Right kidney (tissue), 1 donor: ENCODE measurements around the gene GRM5.
"Not testable (repeated sequence)": the region's sequence is repeated elsewhere in the genome, so short reads cannot be mapped to it uniquely, and the experiment has no call there.

Source experiments
- DNase-seq: peaks from one replicate; pipeline ENCODE4 v3.0.0-alpha.2; 2016

GRM5 gene

DNA sequence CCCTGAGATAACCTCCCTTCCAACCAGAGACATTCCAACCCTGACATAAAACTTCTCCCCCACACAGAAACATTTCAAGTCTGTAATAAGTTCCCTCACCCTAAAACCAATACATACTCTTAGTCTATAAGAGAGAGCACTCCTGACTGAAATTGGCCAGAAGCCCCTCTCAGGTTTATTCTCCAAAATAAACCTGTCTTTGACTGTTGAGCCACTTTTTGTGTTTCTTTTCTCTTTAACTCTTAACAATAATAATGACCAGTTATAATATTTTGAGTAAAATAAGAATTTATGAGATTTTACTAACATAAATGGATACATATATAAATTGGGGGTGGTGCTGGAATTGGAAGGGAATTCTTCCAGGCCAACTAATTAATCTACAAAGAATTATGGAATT lies 93.6 kb downstream of the GRM5 start:
- DNase-seq = no peak

DNA sequence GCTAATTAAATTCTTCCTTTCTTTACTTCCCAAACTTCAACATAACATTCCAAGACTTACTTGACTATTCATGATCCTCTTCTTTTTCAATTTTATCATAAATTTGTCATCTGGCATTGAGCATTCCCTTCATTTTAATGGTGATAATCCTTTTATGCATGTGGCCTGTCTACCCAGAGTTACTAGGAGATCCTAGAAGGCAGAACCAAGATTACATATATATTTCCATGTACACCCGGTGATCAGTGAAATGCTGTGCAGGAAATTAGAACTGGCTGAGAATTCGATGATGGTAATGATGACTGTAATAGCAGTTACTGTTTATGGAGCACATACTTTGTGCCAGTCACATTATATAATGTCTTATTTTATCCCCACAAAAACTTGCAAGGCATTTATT lies 104.2 kb downstream of the GRM5 start:
- not testable (repeated sequence) for DNase-seq

DNA sequence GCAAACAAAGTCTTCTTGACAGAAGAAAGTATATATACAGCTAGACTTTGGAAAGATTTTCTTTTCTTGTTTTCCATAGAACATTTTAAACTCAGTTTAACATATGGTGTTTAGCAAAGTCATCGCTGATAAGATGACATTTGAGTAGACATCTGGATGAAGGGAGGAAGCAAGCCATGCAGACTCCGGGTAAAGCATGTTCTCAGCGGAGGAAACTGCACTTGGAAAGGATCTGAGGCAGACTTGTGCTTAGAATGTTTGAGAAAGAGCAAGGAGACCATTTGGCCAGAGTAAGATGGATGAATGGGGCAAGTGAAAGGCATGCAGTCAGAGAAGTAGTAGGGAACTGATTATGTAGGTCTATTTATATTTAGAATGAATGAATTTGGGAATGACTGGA lies 105.9 kb downstream of the GRM5 start:
- DNase-seq = not testable (repeated sequence)

DNA sequence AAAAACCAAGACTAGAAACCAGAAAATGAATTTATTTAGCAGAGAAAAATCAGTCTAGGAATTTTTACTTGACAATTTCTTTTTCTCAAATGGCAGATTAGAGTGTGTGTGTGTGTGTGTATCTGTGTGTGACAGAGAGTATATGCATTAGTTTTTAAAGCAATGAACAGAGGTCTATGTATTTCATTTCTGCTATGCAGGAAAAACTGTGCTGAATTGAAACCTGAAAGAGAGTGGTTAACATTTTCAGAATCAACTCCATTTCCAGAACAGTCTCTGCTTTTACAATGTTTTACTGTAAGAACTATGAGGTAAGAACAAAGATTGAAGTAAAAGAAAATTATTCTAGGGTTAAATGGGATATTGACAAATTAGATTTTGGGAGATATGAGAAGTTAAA lies 114.8 kb downstream of the GRM5 start:
- no peak for DNase-seq

DNA sequence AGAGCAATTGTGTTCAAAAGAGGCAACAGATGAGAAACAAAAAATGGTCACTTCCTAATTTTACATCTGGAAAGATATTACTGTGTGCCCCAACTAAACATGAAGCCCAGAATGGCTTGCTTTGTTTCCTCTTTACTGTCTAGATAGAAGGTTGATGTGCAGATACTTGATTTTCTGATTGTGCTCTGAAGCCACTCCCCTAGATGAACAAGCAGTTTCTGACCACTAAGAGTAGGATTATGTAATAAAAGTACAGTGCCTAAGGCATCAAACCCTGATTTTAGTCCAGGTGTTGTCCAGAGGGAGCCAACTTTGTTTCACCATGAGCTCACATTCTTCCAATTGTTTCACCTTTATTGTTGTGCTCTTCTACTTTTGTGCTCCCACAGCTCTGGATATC lies 116.9 kb downstream of the GRM5 start:
- not testable (repeated sequence) for DNase-seq

DNA sequence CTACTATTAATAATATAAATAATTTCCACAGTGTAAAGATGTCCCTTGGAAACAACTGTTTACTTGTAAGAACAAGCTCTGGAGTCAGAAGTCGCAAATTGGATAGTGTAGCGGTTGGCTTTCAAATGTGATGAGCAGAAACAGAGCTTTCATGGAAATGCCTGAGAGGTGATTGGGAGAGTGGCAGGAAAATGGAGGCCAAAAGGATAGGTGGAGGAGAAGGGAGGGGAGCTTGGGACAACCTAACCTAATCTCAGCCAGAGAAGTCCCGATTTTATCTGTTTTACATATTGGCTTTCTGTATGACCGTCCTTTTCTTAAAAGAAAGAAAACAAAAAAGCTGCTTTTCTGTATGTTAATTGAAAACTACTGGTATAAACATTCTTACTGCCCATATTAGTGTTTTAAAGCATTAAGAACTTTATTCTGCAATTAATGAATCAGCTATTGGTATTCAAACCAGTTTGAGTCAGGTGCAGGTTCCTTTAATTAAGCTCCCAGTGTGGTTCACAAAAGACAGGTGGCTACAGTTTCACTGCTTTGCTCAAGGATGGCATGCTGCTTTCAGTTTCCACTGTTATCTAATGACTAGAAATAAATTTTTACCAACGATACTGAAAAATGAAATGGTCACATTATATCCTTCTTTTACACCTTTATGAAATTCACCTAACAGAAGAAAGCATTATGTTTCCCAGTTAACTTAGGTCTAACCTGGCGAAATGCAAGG lies 117.8 kb downstream of the GRM5 start:
- not testable (repeated sequence) for DNase-seq

DNA sequence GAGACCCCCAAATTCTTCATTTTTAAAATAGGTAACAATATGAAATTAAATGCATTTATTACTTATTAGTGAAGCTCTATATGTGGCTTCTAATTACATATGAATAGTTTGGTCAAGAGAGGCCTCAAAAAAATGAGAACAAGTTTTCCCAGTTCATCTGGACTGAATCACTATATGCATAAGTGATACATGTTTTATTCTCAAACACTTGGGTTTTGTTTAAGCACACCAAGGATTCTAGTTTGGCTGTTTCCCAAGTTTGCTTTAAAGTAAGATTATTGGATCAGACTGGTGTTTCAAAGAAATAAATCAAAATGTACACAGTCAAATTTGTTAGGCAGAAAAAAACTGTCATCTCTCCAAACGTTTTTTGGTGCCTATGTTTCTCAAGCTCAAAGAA lies 136.1 kb downstream of the GRM5 start:
- DNase-seq = not testable (repeated sequence)

DNA sequence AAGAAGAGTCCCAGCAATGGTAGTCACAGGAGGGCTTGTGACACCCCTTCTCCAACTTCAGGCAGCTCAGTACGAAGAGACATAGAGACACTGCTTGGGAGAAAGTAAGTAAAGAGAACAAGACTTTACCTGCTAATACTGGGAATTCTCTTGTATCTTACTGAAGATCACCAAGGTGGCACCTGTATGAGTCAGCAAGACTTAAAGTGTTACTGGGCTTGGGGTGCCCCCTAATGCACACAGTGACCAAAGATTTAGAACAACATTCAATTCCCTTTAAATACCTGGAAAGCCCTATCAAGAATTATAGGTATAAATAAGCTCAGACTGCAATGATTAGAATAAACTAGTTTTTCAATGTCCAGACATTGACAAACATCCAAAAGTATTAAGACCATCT lies 148.7 kb downstream of the GRM5 start:
- DNase-seq = not testable (repeated sequence)

DNA sequence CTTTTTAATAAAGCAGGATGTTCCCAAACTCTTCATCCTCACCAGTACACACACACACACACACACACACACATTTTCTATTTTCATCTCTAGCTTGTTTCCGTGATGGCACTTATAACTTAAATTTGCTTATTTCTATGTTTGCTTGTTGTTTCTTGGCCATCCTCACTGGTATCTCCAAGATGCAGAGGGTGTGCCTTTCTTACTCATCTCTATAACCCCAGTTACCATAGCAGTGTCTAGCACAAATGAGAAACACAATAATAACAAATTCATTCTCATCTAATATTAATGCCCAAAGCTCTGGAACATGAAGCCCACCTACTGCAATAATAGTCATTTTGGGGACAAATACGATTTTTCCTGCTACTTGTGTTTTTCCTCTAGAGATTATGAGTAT lies 156.3 kb downstream of the GRM5 start:
- DNase-seq = no peak

DNA sequence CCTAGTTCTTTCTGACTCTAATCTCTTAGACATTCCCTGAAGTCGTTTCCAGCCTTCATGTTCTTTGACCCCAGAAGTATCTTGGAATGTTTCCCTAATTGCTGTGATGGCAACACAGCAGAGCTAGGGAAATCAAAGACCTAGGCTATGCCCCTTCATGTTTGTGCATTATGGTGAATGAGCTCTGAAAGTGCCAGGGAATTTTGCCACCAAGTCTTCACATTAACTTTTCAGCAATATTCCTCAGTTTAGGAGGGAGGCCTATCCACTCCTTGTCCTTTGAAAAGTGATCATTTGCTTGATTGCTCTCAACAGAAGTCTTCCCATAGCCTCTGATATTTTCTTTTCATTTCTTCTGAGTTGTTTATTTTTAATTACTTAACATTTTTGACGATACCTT lies 164.3 kb downstream of the GRM5 start:
- DNase-seq = not testable (repeated sequence)

DNA sequence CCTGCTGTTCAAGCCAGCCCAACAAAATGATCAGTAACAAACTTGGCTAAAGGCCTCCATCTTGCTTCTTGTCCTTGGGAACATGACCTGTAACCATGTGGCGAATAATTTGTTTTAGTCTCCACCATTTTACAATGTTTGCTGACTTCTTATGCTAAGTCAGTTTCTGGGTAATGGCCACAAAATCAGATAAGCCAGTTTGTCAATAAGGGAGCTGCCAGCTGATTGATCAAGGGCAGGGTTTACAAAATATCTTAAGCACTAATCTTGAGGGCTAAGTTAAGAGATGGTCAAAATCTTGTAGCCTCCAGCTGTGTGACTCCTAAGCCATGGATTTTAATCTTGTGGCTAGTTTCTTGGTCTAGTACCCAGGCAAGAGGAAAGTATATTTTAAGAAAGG lies 176.9 kb downstream of the GRM5 start:
- not testable (repeated sequence) for DNase-seq

DNA sequence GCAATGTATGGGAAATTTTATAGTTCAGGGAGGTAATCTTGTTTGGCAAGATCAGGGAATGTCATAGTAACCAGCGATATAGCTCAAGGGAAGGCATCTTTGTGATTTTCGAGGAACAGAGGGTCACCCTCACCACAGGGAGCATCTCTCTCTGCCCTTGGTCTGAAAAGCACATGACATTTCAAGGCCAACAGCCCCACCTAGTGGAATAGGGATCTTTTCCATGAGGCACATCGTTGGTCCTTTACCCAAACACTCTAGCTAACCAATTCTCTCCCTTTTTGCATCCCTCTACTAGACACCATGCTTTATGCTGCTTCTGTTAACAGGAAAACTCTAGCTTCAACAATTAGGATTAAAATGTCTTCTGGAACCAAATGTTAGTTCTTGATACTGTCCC lies 179.0 kb downstream of the GRM5 start:
- no peak for DNase-seq

DNA sequence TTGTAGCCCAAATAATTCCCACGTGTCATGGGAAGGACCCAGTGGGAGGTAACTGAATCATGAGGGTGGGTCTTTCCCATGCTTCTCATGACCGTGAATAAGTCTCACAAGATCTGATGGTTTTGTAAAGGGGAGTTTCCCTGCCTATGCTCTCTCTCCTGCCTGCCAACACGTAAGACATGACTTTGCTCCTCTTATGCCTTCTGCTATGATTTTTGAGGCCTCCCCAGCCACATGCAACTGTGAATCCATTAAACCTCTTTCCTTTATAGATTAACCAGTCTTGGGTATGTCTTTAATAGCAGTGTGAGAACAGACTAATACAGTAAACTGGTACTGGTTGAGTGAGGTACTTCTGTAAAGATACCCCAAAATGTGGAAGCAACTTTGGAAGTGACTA lies 183.0 kb downstream of the GRM5 start:
- DNase-seq = not testable (repeated sequence)

DNA sequence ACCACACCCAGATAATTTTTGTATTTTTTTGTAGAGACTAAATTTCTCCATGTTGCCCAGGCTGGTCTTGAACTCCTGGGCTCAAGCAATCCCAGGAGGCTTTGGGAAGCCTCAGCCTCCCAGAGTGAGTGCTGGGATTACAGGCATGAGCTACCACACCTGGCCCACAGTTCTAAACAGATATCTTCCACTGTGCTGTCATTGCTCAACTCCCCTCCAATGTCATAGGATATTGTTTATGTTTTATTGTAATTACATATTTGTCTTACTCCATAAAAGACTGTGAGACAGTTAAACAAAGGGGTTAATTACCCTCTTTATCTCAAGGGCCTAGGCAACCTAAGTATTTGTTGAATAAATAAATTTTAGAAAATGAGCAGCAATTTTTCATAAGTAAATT lies 204.2 kb downstream of the GRM5 start:
- DNase-seq = no peak

DNA sequence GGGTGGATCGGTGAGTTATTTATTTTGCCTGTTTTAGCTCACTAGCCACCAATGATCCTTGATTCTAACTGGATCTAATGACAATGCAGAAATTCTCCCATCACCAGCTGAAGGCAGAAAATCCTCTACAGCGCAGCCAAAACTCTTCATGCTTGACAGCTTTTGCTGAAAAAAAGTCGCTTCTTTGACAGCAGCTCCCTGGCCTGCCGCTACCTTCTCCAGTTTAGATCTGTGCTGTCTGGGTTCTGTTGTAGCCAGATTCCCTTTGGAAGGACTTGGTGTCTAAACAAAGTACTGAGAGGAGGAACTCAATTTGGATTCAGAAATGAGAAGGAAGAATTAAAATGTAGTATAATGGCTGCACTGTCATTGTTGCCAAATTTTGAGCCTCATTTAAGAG lies 205.4 kb downstream of the GRM5 start:
- not testable (repeated sequence) for DNase-seq

DNA sequence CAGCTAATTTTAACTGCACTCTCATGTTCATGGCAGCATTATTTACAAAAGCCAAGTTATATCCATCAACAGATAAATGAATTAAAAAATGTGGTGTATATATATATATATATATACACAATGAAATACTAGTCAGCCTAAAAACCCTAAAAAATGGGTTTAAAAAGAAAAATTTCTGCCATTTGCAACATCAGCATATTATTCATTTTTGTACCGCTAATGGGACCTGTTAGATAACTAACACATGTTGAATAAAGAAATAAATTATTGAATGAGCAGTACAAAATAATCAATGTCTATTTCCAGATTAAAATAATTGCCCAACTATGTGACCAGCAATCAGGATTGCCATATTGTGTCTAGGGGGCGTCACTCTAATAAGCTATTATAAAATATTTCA lies 211.8 kb downstream of the GRM5 start:
- not testable (repeated sequence) for DNase-seq

DNA sequence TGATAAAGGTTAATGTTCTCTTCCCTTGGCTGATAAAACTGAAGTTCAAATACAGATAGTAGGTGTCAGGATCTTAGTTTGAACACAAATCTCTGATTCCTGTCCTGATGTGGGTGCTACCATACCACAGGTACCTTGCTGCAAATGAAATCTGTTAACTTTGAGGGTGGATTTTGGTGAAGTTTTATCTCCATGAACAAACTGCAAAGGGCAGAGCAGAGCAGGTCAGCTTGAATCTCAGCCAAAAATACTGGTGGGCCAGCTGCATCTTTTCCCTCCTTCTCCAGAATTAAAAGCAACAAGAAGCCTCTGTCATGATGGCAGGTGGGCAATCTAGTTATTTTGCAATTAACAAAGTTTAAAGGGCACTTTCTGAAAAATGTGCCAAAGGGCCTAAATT lies 214.2 kb downstream of the GRM5 start:
- not testable (repeated sequence) for DNase-seq

DNA sequence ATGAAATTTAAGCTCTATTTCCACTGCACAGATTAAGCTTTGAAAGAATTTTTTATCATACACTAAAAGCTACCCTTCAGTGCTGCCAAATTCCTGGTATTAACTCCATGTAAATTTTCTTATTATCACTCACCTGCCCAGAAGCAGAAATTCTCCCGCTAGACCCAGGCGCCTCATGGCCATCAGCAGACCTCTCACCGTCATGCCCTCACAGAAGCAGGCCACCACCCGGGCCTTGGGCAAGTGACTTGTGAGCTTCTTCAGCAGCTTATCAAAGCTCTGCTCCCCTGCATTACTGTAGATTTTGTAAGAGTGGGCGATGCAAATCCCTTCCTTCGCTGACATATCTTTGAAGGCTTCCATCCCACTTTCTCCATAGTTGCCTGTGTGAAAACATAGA lies 216.0 kb downstream of the GRM5 start:
- not testable (repeated sequence) for DNase-seq

DNA sequence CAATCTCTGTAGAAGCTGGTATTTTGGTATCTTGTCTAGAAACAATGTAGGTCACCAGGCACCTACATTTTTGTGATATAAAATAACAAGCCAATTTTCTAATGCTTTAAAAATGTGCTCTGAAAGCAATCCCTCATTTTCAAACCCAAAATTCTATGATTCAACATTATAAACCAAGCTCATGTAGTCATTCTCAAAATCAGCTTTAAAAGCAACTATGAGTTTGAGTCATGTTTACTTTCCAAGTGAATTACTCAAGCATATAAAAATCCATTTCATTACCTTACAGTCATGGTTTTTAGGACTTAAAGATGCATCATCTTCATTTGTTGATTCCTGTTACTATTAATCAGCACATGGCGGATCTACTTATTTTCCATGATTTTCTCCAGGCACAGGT lies 216.4 kb downstream of the GRM5 start:
- no peak for DNase-seq

DNA sequence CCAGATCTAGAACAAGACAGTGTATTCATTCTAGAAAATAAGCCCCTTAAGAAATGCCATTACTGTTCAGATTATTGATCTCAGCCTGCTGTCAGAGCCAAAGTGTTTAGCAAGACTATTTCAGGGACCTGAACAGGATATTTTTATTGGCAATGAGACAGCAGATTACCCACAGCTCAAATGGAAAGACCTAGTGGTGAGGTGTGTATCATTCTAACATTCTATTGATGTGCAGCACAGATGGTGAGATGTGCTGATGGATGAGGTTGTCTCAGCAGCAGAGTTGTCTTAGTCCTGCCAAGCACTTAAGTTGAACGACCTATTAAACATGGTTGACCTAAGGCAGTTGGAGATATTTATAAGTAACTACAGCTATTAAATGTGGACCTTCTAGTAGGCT lies 219.5 kb downstream of the GRM5 start:
- DNase-seq = not testable (repeated sequence)

DNA sequence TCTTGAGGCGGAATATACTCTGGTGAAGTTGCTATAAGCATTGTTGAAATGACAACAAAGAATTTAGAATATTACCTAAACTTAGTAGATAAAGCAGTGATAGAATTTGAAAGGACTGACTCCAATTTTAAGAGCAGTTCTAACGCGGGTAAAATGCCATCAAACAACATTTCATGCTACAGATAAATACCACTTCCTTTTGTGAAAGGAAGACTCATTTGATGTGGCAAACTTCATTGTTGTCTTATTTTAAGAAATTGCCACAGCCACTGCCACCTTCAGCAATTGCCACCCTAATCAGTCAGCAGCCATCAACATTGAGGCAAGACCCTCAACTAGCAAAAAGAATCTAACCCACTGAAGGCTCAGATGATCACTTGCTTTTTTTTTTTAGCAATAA lies 220.8 kb downstream of the GRM5 start:
- not testable (repeated sequence) for DNase-seq

DNA sequence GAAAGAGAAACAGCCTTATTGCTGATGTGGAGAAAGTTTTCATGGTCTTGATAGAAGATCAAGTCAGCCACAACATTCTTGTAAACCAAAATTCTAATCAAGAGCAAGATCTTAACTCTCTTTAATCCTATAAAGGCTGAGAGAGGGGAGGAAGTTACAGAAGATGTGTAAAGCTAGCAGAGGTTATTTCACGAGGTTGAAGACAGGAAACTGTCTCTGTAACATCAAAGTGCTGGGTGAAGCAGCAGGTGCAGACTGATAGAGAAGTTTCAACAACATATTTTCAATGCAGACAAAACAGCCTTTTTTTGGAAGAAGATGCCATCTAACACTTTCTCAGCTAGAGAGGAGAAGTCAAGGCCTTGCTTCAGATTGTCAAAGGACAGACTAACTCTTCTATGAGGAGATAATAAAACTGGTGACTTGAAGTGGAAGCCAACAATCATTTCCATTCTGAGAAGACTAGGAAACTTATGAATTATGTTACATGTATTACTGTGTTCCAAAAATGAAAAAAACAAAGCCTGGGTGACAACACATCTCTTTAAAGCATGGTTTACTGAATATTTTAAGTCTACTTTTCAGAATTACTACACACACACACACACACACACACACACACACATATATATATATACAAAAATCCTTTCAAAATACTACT lies 221.9 kb downstream of the GRM5 start:
- DNase-seq = not testable (repeated sequence)

DNA sequence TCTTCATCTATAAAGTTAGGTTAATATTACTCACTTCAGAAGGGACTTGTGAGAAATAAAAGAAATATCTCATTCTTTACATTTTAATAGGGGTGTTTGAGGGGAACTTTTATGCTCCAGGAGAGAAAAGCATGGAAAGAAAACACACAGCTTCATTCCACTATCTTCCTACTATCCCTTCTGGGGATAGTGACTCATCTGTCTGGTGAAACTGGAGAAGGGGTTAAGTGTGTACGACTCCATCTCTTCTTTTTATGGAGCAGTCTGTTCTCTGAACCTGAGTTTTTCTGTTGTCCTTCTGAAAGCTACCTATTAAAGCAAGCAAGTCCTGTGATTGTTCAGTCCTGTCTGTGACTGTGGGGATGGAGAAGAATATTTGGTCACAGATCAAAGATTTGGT lies 227.6 kb downstream of the GRM5 start:
- not testable (repeated sequence) for DNase-seq

DNA sequence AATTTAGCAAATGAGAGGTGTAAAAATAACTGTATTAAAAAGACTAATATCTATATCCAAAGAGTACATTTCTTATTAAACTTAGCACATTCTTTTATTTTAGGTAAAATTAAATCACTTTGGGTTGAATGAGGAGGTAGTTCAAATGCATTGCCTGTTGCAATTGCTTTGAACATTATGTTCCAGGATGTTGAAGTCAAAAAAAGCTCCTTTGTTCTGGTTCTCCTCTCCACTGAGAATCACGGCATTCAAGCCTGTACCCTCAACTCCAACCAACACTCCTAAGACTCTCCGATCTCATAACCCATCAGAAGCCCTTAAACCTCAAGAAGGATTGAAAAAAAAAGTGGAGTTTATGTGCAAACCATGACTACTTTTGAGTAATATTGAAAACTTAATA lies 230.1 kb downstream of the GRM5 start:
- not testable (repeated sequence) for DNase-seq
